Body of pancreas (tissue), 4 donors: ENCODE measurements around the gene APBA2. TPM values are rescaled to one million over a fixed set of nuclear protein-coding genes. Genes with fewer than 3 reads are reported as not detected.

ENCODE experiments used
- ATAC-seq: fragments of 150-250 bp; one replicate; pipeline ENCODE4 v1.9.1; 2016
- DNase-seq, 4 donors: peaks; one replicate each; pipeline ENCODE4 v3.0.0-alpha.2; 2019
- H3K27ac ChIP-seq, 4 donors: fragments of 200-600 bp; sonication (generic); 1 replicate in 3 of 4; 2 replicates in 1 of 4; pipeline versions ENCODE4 v1.5.1 to v1.6.1; 2016 to 2019; ENCODE audit warnings: mild to moderate bottlenecking in 1 of 4, mixed read lengths in 1 of 4, moderate library complexity in 1 of 4
- H3K27me3 ChIP-seq, 2 donors: fragments of 200-600 bp; sonication (generic); one replicate each; pipeline ENCODE4 v1.6.0; 2016; ENCODE audit warnings: mild to moderate bottlenecking in 1 of 2
- H3K36me3 ChIP-seq, 2 donors: fragments of 200-600 bp; sonication (generic); replicated peaks in 1 of 2; 2 replicates each; pipeline ENCODE4 v1.5.1; 2016; ENCODE audit warnings: low read depth in 2 of 2; ENCODE audit not compliant: insufficient read depth in 1 of 2
- H3K4me1 ChIP-seq: fragments of 200-600 bp; sonication (generic); one replicate; pipeline ENCODE4 v1.6.0; 2016
- H3K4me3 ChIP-seq, 2 donors: fragments of 200-600 bp; sonication (generic); 1 replicate in 1 of 2; 2 replicates in 1 of 2; pipeline ENCODE4 v1.5.1; 2016 to 2019
- H3K9me3 ChIP-seq, 3 donors: fragments of 200-600 bp; sonication (generic); 1 replicate in 2 of 3; 2 replicates in 1 of 3; pipeline ENCODE4 v1.5.1; 2016
- CTCF ChIP-seq, 7 experiments: fragments of 450-650 bp in 4 of 7; fragments of 200-600 bp in 3 of 7; sonication (generic) in 3 of 7; IDR thresholded peaks; one replicate each; pipeline ENCODE4 v1.5.1; 2016 to 2019; ENCODE audit warnings: antibody characterized with exemption in 7 of 7
- POLR2A ChIP-seq, 3 donors: fragments of 450-650 bp; IDR thresholded peaks; one replicate each; pipeline ENCODE4 v1.6.1; 2016; ENCODE audit warnings: antibody characterized with exemption in 3 of 3, mild to moderate bottlenecking in 2 of 3
- WGBS, 2 donors: methylation state at CpG; one replicate each; pipeline ENCODE4 v1.1.5; 2017; 5-methylcytosine and 5-hydroxymethylcytosine counted together
- intact Hi-C: fragments of 100-400 bp; cut with DNase I; formaldehyde crosslinking; loops from one replicate; pipeline ENCODE4 v1.15.1; 2023
- total RNA-seq, 2 donors: library from RNA; depleted of rRNA; stranded (reverse); fragments of >200 nt; gene quantifications; one replicate each; pipeline ENCODE4 v1.1.0, GENCODE V29; 2016

APBA2 gene
- total RNA-seq, 2 donors from 2014 or later = 13.2 to 29.0 TPM

- Histone ChIP-seq H3K27me3 (no peaks in the 10 kb centered on the region), H3K9me3 (no peaks in the 10 kb centered on the region), H3K36me3 (no peaks in the 10 kb centered on the region), H3K4me1 (no peaks in the 10 kb centered on the region), H3K27ac (no peak overlapping the region), H3K4me3 (no peak overlapping the region)
- TF ChIP-seq CTCF (IDR thresholded peaks at IDR 0.05) = no peak
- TF ChIP-seq POLR2A (IDR thresholded peaks at IDR 0.05) = no peak
- ATAC-seq (no peak), DNase-seq (no peak)
- intact Hi-C loops = no loop called here
- 84 to 94% methylated on average over 12 of the region's 12 CpGs for WGBS, 2 donors
Measured at GRCh38 chr15:28993051-28993719, 107.4 kb downstream of the APBA2 start.

GRCh38 chr15:28993720-28994053 is 107.9 kb downstream of the APBA2 start:
- Histone ChIP-seq H3K27ac (no peak overlapping the region), H3K4me1 (no peaks in the 10 kb centered on the region), H3K4me3 (no peak overlapping the region), H3K36me3 (no peaks in the 10 kb centered on the region), H3K27me3 (no peaks in the 10 kb centered on the region), H3K9me3 (no peaks in the 10 kb centered on the region)
- TF ChIP-seq CTCF (IDR thresholded peaks at IDR 0.05) (no peak), POLR2A (IDR thresholded peaks at IDR 0.05) (no peak)
- DNase-seq (no peak), ATAC-seq (no peak)
- intact Hi-C loops = no loop called here
- WGBS, 2 donors = 90 to 98% methylated on average over 7 of the region's 7 CpGs

- ATAC-seq = no peak
- Histone ChIP-seq H3K27me3 (no peaks in the 10 kb centered on the region), H3K4me3 (no peak overlapping the region), H3K27ac (no peak overlapping the region), H3K4me1 (no peaks in the 10 kb centered on the region), H3K36me3 (no peaks in the 10 kb centered on the region), H3K9me3 (no peaks in the 10 kb centered on the region)
- intact Hi-C loops = no loop called here
- 84 to 88% methylated on average over 14 of the region's 14 CpGs for WGBS, 2 donors
- TF ChIP-seq CTCF (IDR thresholded peaks at IDR 0.05) = no peak
- DNase-seq = no peak
Measured at GRCh38 chr15:28994142-28994830, 108.5 kb downstream of the APBA2 start.

GRCh38 chr15:28994831-28995596 is 109.2 kb downstream of the APBA2 start:
- Histone ChIP-seq H3K36me3 (no peaks in the 10 kb centered on the region), H3K27me3 (no peaks in the 10 kb centered on the region), H3K9me3 (no peaks in the 10 kb centered on the region), H3K27ac (no peak overlapping the region), H3K4me3 (no peak overlapping the region), H3K4me1 (no peaks in the 10 kb centered on the region)
- intact Hi-C loops = no loop called here
- no peak for DNase-seq
- TF ChIP-seq CTCF (IDR thresholded peaks at IDR 0.05) = no peak
- no peak for TF ChIP-seq POLR2A (IDR thresholded peaks at IDR 0.05)
- 72 to 80% methylated on average over 13 of the region's 13 CpGs for WGBS, 2 donors
- ATAC-seq = no peak
